Endothelial cell of coronary artery (primary cell): ENCODE results near the gene CFAP206. TPM values are rescaled to one million over a fixed set of nuclear protein-coding genes. Genes with fewer than 3 reads are reported as not detected.

Experiments
- total RNA-seq: library from RNA; depleted of rRNA; stranded (reverse); fragments of >200 nt; gene quantifications from 2 replicates; pipeline ENCODE4 v1.2.3, GENCODE V29; 2014

Gene CFAP206
- 0.18 and 0.19 TPM in 2 replicates for total RNA-seq

GRCh38 chr6:87407901-87408720 lies at the start of gene CFAP206:
CFAP206 (plus strand) TSS chr6:87407972; CDS start chr6:87409840, 1,868 bp downstream.

GRCh38 chr6:87472525-87473418 lies 65.0 kb downstream of the CFAP206 start, which contains the start of gene SLC35A1:
SLC35A1 (plus strand) TSS chr6:87472974; CDS start chr6:87473004, 30 bp downstream.

Other genes starting within 250 kb of the CFAP206 start
- 4.1 TPM in 2 replicates for gene SMIM8, start 85.4 kb upstream of the CFAP206 start, total RNA-seq
- not detected in 2 replicates for gene GJB7, start 78.7 kb upstream of the CFAP206 start, total RNA-seq
- 2.1 TPM in 2 replicates for gene C6orf163, start 63.2 kb upstream of the CFAP206 start, total RNA-seq
- 11.0 and 17.5 TPM in 2 replicates for gene SLC35A1, start 65.0 kb downstream of the CFAP206 start, total RNA-seq
- gene RARS2, start 182.0 kb downstream of the CFAP206 start, total RNA-seq: 25.3 and 32.7 TPM in 2 replicates
- 11.9 and 14.3 TPM in 2 replicates for gene ORC3, start 182.2 kb downstream of the CFAP206 start, total RNA-seq